Measurements from ENCODE around the gene RNF220.
"Not testable (repeated sequence)": the region's sequence is repeated elsewhere in the genome, so short reads cannot be mapped to it uniquely, and the experiment has no call there.

The RNF220 gene

DNA sequence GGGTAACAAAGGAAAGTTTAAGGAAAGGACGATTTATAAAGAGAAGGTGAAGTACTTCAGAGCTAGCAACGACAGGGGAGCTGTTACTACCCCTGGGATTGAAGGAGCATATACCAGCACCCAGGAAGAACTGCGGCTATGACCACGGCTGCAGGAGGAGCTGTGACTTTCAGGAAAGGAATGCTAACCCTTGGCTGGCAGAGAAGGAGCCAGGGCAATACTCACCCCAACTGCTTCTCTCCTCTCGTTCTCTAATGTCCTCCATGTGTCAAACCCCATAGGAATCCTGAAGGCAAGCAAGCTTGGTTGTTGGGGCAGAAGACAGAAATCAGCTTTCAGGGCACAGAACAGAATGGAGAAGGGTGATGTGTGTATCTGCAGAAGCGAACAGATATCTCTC lies 148.7 kb downstream of the RNF220 start:
- DNase-seq, result no peak

DNA sequence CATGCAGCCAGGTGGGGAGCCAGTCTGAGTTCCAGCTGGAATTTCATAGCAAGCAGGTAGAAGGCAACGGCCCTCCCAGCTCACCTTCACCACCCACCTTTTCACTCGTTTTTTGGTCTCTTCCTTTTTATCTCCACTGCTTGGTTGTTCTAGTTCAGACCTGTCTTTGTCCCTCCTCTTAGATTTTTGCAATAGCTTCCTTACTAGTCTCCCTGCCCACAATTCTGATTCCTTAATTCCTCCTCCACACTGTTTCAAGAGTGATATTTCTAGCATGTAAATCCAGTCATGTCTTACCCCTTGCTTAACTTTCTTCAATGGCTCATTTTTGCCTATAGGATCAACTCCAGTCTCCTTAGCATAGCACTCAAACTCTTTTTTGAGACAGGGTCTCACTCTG lies 149.7 kb downstream of the RNF220 start:
- DNase-seq, result no peak

DNA sequence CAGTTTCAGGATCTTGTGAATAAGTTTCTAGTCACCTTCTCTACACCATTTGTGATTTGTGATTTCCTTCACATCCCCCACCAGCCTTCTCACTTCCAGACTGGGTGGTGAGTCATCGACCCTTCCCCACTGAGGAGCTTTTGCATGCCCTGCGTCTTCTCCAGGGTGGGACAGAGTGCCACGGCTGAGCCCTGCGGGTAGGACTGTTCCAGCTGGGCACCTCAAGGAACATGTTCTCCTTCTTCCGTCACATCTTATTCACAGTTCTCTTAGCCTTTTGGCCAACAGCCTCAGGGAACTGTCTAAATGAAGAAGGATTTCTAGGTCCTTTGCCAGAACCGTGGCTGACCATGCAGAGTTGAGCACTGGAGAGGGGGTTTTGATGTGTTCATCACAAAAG lies 152.7 kb downstream of the RNF220 start:
- no peak for DNase-seq

DNA sequence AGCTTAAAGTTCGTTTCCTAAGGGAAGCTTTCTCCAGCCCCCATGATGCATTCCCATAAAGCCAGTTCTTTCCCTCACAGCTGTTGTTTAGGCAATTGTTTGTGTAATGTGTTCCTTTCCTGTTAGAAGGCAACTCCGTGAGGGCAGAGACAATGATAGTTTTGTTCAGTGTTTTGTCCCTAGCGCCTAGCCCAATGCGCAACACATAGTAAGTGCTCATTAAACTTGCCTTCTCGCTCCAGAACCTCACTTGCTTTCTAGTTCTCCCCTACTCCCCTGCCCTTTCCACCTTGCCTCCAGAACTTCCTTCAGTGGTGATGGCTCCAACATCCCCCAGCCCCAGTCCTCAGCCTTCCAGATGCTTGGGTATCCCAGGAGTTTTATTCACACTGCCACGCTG lies 153.8 kb downstream of the RNF220 start:
- no peak for DNase-seq

DNA sequence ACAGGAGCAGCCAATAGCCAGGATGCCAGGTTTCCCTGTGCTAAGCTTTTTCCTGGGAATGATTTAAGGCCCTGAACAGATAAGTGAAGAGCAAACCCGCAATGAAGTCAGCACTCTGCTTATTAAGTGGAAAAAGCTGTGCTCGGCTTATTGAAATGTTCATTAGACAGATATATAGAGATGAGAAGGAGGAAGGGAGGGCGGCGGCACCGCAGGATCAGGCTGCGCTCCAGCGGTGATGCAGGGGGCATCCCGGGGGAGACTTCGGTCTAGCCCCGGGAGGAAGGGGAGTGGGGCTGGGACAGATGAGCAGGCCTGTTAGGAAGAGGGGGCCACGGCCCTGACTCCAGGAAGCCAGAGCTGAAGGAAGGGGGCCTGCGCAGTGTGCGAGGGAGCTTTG lies 154.3 kb downstream of the RNF220 start:
- DNase-seq, result no peak

DNA sequence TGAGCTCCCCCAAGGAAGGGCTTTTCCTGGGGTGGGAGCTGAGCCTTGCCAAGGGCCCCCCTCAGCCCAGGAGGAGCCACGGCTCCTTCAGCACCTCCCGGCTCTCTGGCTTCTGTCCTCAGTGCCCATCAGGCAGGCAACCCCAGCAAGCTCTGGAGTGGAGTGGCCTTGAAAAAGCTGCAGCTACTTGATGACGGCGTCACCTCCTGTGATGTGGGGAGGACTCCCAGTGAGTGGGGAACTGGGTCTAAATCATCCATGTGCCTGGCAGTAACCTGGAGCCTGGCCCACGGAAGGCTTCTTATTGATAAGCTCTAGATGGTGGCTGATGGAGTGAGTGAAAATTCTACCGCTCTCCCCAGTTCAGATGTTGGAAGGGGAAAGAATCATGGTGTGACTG lies 154.9 kb downstream of the RNF220 start:
- DNase-seq, result no peak

DNA sequence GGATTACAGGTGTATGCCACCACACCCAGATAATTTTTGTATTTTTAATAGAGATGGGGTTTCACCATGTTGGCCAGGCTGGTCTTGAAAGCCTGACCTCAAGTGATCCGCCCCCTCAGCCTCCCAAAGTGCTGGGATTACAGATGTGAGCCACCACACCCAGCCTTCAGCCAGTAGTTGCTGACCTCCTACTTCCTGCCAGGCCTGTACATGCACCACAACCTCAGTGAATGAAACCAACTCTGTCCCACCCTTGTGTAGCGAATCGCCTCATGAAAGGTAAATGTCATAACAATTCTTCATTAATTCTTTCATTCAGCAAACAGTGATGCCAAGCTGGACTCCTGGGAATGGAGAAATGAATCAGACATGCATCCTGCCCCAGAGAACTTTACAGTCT lies 155.6 kb downstream of the RNF220 start:
- not testable (repeated sequence) for DNase-seq

DNA sequence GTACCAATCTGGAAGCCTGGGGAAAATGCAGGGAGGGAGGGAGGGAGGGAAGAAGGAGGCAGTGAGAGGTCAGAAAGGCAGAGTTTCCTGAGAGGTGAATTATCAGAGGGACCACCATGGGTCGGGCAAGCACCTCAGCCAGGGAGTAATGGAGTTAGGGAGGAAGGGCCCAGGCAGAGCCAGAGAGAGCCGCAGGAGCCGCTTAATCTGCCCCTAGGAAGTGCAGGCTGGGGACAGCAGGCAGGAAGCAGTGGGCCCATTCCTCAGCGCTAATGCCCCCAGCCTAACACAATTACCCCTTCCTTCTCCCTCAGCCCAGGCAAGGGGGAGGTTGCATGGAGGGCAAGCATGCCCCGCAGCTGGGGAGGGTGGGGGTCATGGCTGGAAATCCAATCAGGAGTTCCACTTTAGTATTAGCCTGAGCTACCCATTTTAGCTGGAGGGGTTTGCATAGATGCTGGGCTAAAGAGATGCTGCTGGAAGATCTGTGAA lies 160.2 kb downstream of the RNF220 start:
- no peak for DNase-seq

DNA sequence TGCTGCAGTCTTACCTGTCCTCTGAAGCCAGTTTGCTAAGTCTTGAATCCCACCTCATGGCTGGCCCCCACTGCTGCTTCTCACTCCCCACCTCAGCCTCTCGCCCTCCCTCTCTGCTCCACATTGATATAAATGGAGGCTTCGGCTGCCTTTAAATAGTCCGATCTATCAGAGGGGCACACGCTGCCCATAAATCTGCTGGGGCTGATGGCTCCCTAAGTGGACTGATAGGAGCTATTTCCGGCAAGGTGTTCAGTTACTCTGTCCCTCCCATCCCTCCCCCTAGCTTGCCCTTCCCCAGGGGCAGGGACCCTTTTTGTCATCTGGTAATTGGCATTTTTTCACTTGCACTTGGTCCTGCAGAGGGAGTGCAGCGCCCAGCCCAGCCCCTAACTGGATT lies 160.8 kb downstream of the RNF220 start:
- no peak for DNase-seq

DNA sequence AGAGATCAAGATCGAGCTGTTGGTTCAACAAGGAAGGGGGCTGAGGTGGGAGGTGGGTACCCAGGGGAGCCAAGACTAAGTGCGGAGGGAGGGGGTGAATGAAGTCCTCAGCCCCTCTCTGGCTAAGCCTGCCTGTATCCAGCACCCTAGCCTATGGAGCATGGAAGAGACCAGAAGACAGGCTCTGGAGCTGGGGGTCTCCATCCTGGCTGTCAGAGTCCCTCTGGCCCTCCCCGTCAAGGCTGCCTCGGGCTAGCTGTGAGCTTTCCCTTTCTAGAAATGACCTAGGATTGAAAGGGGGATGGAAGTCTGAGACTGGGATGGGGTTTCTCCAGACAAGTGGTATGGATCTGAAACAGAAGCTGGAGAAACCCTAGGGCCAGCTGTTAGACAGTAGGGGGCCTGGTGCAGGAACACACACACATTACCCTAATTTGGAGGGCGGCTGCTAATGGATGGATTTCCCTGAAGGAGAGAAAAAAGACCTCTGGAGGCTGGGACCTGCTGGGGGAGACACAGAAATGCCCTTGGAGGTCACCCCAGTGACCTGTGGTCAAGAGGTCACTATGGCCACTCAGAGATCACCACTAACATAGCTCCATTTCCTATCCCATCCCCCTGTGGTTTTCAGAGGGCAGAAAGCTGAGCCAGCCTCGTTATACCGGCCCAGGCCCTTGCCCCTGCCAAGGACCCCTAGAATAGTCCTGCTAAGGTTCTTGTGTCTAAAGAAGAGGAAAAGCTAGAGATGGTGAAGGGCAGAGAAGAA lies 161.4 kb downstream of the RNF220 start:
- no peak for DNase-seq

DNA sequence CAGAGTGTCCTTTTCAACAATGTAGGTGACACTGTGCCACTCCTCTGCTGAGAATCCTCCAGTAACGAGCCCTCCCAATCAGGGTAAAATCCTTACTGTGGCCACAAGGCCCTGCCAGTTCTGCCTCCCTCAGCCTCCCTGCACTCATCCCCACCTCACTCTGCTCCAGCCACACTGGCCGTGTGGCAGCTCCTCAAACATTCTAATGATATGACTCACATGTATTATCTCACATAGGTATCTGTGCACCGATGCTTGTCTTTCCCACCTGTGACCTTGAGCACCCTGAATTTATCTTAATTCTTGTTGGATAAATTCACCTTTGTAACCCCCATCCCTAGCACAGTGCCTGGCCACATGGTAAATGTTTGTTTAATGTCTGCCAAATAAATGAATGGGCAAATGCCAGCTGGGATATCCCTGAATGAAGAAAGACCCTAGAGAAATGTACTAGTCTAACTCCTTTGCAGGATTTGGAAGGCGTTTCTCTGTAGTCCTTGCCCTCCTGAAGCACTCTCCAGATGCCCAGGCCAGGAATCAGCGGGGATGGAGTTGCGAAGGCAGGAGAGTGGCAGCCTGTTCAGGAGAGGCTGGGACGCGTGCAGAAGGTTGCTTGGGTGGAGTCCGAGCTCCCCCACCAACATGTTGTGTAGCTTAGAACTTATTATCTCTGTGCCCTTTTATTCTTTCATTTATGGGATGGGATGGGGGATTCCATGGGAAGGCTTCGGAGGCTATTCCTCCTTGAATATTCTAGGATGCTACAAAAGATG lies 163.3 kb downstream of the RNF220 start:
- no peak for DNase-seq

DNA sequence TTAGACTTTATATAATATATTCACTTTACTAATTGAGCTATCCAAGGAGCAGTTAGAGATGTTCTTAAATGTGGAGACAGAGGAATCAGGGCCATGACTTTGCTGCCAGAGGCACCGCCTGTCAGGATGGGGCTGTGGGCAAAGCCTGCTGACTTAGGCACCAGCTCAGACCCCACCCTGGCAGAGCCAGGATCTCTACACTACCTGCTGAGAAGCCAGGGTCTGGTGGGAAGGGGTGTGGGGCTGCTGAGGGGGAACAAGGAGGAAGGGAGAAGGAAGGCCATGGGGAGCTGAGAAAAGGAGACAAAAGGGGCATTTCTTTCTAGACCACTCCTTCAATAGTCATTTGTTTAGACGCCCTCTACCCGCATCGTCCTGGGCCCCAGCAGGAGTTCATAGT lies 164.4 kb downstream of the RNF220 start:
- DNase-seq, result no peak

DNA sequence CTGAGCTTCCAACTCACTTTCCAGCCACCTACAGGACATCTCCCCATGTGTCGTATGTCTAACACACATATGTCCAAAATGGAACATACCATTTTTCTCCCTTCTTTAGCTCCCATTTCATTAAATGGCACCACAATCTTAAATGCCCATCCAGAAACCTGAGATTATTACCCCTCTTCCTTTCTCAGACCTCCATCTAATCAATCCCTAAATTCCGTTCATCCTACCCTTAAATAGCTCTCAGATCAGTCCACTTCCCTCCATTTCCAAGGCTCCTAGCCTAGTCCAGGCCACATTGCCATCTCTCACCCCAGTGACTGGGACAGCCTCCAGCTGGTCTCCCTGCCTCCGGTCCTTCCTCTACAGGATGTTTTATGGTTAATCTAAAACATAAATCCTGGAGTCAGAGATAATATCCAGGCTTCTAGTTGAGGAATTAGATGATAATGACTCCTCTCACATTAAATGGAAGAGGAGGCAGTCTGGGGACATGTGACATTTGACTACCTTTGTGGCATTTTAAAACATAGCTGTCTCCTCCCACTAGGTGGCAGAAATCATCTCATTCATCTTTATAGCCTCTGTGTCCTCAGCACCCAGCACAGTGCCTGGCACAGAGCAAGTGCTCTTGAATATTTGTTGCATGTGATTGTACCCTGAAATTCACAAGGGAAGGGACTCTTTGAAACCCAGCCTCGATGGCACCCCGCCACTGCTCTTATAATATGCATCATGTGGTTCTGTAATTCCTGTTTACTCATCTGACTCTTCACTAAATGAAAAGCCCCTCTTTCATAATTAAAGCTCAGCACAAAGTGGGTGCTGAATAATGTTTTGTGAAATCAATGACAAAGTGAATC lies 166.9 kb downstream of the RNF220 start:
- no peak for DNase-seq

DNA sequence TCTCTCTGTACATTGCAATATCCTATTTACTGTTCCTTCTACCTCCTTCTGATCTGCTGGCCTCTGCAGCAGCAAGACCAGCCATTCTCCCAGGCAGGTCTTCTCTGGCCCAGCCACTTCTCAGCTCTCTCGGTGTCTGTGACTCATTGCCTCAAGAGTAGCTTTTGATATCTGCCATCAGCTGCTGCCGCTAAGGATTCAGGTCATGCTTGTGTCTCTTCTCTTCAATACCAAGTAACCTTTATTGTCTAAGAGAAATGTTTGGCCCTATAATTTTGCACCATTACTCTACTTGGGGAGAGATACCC lies 167.5 kb downstream of the RNF220 start:
- DNase-seq, result no peak

DNA sequence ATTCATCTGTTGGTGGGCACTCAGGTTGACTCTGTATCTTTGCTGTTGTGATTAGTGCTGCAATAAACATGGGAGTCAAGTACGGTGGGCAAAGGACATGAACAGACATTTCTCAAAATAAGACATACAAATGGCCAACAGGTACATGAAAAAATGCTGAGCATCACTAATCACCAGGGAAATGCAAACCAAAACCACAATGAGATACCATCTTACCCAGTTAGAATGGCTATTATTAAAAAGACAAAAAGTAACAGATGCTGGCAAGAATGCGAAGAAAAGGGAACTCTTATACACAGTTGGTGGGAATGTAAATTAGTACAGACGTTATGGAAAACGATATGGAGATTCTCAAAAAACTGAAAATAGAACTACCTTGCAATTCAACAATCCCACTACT lies 170.3 kb downstream of the RNF220 start:
- no peak for DNase-seq

DNA sequence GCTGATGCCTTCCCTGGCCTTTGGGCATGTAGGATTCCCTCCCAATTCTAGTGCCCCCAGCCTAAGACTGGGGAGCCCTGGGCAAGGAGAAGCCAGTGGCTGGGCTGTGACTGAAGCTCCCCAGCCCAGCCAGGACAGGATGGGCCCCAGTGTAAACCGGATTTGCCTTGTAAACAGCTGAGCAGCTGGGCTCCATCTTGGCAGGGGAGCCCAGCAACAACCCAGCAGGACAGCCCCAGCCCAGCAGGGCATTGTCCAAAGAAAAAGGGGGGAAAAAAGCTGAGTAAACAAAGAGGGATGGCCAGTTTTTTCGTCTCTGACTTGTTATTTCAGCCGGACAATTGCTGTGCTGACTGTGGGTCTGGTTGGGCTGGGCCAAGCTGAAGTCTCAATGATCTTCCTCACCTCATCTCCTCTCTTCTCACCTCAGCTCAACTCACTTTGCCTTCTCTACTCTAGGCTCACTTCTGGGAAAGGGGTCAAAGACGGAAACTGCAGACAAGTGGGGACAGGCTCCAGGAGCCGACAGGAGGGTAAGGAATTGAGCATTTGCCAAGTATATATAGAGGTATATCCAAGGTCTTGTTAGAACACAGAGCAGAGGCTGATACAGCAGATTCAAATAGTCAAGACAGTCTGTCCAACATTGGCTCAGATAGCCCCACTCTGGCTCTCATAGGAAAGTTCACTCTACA lies 171.5 kb downstream of the RNF220 start:
- DNase-seq, result no peak

DNA sequence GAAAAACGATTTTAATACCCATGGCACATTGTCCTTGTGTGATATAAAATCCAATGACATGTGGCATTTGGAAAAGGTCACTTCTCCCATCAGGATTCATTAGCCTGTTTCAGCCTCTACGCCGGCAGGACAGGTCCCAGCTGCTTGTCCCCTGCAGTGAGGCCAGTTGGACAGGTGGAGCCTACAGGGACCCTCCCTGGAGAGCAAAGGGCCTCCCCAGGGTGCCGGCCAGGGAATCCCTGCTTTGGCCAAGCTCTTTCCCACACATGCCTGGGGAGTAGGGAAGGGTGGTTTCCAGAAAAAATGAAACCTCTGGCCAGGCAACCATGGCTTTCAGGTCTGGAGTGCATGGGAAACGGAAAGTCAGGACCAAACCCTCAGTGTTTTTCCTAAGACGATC lies 176.2 kb downstream of the RNF220 start:
- DNase-seq, result no peak

DNA sequence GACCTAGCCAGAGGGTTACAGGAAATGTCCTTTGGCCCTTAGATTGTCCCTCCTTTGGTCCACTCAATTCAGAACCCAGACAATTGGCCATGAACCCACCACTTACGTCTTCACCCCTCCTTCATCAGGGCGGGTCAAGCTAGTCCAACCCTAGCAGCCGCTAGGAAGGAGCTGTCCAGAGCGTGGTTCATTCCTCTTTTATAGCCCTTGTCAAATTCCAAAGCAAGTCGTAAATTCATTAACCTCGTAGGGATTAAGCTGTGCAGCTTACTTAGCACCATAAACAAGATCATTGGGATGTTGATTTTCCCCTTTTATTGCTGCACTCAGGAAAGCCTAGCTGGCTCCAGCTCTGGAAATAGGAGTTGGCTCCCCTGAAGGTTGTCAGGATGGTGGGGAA lies 179.1 kb downstream of the RNF220 start:
- no peak for DNase-seq

DNA sequence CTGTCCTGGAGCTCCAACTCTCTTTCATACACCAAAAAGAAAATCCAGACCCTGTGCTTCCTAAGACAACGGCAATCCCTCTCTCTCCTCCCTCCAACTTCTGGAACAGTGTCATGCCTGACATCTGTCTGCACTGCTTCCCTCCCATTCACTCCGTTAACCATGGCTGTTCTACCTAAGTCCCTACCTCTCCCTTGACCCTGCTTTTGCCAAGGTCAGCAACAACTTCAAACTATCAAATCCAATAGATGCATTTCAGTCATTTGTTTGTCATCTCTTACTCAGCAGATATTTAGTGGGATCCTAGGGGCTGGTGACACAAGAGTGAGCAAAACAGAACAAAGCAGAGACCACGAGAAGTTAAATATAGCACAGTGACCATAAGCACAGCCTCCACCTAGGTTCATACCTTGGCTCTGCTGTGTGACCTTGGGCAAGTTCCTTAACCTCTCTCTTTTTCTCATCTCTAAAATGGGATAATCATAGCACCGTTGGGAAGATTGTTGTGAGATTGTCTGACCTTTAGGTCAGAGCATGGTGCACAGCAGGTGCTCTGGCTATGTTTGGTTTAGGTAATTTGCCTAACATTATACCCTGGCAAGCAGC lies 180.4 kb downstream of the RNF220 start:
- DNase-seq, result no peak

DNA sequence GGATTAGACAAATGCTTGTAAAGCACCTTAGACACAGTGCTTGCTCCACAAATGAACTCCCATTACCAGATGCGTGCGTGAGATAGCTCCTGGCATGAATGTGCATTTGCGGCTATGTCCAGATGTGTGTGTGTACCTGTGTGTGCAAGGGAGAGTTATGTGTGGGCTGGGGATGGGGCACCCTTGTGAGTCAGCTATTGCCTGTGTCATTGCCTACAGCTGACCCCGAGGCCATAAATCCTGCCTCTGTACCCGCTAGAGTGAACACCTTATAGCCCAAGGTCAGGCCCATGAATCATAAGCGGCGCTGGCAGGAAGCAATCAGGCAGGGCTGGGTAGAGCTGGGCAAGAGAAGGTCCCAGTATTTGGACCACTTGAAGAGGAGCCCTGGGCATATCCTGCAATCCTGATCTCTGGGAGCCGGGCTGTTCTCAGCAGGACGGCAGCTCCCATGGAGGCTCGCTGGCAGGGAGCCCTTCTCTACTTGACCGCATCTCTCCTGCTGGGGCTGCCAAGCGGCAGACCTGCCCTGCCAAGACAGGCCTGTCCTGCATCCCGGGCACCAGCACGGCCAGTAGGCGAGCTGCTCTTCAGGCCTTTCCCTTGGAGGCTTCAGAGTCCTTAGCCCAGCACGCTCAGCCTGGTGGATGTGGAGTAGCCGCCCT lies 182.9 kb downstream of the RNF220 start:
- DNase-seq, result no peak

DNA sequence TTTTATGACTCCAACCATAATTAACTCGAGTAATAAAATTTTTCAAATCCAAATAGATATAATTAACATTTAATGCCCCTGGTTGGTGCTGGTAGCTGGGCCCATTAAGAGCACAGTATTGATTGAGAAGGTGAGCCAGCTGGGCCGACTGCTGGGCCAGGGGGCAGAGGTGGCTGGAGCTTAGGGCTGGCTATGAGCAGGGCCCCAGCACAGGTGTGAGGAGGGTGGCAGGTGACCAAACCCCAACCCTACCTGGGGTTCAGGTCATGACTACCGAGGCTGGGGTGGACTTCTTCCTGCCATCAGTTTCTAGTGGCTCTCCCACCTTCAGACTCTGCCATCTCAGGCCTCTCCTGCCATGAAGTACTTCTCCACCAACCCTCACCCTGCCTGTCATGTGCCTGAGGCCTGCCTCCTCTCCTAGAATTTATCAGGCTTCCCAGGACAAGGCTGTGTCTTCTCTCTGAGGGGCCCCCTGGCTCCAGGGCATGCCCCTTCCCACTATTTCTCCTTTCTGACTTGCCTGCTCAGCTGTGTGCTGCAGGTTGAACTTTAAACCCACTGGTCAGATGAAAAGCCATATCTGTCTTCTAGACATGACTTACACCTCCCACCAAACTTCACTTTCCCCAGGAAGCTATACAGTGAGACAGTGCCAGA lies 183.6 kb downstream of the RNF220 start:
- no peak for DNase-seq

Measured in femur (tissue), 1 donor.